Activated CD4-positive, alpha-beta T cell treated with anti-CD3 and anti-CD28 coated beads for 24 hours (primary cell): ENCODE data around the gene ASB12.
A peak's percentile ranks its signal among the peaks of the same experiment; 100 is the strongest.
"Not testable (repeated sequence)": the region's sequence is repeated elsewhere in the genome, so short reads cannot be mapped to it uniquely, and the experiment has no call there.

Source experiments
- DNase-seq, 2 donors: peaks; one replicate each; pipeline ENCODE4 v3.0.0-alpha.2; 2020; ENCODE audit warnings: low read depth in 2 of 2

ASB12 gene, protein sequence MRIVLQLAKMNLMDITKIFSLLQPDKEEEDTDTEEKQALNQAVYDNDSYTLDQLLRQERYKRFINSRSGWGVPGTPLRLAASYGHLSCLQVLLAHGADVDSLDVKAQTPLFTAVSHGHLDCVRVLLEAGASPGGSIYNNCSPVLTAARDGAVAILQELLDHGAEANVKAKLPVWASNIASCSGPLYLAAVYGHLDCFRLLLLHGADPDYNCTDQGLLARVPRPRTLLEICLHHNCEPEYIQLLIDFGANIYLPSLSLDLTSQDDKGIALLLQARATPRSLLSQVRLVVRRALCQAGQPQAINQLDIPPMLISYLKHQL

DNA sequence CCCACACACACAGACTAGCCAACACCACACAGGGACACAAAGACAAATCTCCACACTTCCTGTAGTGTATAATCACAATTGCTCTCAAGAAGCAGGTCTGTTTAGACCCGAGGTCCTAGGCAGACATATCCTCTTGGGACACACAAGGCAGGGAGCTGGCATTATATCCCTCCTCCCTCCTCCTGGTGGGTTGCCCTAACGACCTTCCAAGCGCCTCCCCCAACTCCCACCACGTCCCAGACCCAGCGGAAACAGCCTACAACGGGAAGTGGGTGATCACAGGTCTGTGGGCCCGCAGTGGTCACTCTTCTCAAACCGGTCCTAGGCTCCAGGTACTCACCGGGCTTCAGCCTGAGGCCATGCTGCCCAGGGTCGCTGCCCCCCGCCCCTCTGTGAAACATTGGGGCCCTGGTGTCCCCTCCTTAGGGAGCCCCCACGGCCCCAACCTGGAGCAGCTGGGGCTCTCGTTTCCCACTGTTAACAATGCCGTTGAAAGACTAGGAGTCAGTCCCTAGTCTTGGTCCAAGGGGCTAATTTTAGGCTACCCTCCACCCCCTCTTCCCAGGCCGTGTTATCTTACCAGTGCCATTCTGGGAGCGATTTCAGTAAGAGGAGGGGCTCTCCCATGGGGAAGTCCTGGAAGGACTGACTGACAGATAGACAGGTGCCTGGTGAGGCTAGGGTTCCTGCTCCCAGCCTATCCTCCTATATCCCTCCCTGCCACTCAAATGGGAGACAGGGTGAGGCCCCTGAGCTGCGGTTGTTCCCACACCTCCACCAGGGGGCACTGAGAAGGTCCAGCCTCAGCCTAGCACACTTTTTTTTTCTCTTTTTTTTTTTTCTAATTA lies at the start of gene ASB12:
Gene ASB12 (minus strand): TSS at position 485 of the 848 bp plus-strand sequence. CDS start 4,957 bp downstream, outside the sequence.
- DNase-seq: no peak

DNA sequence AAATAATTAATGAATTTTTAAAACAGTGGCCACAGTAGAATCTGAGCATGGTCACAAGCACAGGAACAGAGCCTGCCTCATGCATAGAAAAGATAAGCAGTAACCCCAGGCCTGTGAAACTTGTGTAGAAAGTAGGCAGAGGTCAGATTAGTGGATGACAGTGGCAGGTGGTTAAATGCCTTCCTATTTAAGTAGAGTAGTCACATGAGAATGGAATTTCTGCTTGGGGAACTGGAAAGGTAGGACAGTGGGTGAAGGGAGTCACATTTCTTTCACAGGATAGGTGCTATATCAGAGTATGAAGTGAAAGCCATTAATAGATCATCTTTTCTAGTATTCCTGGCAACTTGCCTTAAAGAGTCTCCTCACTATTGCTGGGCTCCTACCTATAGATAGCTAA lies 34.9 kb upstream of the ASB12 start:
- DNase-seq: no peak

DNA sequence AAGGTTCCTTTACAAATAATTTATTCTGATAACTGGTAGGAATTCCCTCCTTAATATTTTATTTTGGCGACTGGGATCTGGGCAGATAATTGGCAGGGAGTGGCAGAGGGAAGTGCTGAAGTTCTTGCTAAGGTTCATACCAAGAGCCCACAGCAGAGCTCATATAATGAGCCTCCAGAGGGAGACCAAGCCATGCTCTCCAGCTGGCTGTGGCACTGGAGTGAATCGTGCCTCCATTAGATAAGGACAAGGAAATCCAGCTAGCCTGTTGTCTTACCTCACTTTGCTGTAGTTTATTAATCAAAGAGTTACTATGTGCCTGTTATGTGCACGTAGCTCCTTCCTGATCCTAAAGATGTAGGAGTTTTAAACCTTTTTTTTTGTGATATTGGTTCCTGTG lies 1.3 kb downstream of the ASB12 start:
- no peak for DNase-seq

DNA sequence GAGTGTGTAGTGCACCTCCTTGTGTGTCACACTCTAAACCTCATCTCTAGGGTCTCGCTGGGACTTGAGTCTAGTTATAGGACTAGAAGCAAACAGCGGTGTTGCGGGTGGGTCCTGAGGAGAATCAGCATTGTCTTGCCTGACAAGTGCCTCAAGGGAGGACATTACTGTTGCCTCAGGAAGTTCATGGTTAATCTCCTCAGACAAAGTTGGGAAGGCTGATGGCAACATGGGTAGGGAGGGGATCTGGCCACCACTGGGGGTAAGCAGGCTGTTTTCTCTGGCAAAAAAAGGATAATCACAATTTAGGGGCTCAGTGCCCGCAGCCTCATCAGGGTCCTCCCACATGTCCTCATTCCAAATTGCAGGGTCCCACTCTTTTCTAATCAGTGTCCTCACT lies 12.4 kb downstream of the ASB12 start:
- no peak for DNase-seq

DNA sequence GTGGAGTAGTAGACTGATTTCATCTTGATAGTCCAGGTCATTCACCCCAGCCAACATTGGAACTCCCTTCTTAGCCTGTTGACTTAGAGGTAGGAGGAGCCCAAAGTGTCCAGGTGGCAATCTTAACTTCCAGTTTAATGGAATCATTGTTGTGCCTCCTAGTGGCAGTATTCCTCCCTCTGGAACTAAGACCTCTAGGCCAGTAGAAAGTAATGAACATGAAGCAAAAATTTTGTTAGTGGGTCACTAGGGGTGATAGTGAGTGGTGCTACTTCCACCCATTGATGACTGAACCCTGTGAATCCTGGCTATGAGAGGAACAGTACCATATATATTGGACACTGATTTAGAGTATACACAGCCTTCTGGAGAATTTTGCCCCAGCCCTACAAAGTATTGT lies 16.4 kb downstream of the ASB12 start:
- not testable (repeated sequence) for DNase-seq

DNA sequence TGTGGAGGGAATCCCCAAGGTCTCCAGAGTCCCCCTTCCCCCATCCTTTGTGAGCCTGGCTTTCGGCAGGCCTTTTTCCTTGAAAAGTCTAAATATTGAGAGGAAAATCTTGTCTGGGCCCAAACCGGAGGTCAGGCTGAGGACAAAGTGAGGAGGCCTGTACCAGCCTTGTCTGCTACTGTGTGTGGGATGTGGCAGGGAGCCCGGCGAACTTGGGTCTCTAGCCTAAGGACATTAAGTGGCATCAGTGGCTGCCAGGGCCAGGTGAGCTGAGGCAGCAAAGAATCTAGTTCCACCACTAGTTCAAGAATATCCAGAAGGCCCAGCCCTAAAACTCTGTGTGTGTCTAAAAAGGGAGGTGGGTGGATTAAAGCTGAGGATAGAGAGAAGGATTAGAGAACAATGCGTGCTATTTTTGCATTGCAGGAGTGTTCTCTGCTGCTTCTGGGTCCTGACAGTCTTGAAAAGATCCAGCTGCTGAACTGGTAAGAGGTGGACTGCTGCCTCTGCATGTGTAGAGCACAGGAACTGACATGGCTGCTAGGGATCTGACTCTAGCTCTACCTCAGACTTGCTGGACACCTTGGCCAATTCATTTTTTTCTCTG lies 23.7 kb downstream of the ASB12 start:
- no peak for DNase-seq

DNA sequence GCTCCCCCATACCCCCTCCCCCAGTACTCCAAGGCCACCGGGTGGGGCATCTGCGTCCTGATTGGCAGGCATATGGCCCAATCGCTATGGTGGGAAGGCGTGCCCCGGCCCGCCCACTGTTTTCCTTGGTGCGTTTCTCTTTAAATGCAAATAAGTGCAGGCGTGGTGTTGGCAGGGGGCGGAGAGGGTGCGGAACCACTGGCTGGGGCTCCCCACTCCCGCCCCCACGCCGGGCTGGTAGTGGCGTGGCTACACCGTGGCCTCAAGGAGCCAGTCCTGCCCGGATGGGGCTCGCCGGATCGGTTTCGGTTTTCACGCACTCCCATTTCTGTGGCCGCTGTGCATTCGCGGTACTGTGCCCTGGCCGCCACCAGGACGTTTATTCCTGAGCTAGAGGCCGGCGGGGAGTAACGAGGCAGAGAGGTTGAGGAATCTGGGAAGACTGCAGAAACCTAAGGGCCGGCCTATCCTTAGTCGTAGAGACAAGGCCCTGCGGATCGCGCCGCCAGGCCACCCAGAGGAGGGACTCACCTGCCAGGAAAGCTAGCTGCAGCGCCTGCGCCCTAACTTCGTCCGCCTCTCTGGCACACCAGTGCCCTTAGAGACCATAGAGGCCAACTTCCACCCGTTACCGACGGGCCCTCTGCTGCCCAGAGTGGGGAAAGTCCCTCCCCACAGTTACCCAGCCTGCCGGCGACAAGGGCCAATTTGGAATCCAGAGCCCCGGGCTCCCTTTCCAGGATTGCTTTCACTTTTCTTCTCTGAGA lies 24.5 kb downstream of the ASB12 start:
- DNase-seq: peak; percentile 71 to 78

DNA sequence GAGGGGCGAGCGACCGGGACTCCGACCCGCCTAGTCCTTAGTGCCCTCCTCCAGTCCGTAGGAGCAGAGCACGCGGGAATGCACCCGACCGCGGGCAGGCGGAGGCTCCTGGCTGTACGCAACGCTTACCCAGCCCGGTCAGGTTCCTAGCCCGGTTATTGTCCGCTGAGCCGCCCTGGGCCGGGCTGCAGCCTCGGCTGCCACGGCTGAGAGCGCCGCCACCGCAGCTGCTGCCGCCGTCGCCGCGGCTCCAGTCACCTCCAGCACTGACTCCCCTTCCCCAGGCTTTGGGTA lies 25.0 kb downstream of the ASB12 start, which contains the start of gene AMER1:
Gene AMER1 (minus strand): TSS at position 268 of the 294 bp plus-strand sequence. CDS start 12,422 bp downstream, outside the sequence.
- peak in 1 of 2 donors; percentile 1 for DNase-seq

DNA sequence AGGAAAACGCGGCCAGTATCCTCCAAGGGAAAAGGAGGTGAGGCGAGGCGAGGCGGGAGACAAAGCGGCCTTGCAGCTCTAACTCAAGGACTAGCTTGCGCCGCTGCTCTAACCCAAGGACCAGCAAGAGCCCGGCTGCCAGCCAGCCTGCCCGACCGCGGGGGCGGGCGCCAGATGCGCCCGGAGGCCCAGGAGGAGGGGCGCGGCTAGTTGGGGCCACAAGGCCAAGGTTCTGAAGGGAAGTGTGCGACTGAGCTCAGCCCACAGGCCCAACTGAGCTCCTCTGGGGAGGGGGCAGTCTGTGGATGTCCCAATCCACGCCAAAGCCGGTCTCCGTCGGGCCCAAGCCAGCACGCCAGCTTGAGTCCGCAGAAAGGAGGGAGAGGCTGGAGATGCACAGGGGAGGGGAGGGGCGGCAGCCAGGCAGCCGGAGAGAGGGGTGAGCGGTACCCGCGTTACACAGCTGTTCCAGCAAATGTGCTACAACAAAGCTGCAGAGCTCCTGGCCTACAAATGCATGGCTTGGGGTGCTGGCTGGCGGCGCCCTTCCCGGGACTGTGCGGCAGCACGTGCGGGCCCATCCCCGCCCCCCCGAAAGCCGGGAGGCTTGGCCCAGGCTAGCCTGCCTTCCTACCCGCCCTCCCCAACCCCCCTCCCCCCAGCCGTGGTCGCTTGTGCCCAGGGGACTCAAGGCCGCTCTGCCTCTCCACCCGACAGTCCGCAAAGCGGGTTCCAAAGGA lies 25.5 kb downstream of the ASB12 start:
- peak in 1 of 2 donors; percentile 0 for DNase-seq

DNA sequence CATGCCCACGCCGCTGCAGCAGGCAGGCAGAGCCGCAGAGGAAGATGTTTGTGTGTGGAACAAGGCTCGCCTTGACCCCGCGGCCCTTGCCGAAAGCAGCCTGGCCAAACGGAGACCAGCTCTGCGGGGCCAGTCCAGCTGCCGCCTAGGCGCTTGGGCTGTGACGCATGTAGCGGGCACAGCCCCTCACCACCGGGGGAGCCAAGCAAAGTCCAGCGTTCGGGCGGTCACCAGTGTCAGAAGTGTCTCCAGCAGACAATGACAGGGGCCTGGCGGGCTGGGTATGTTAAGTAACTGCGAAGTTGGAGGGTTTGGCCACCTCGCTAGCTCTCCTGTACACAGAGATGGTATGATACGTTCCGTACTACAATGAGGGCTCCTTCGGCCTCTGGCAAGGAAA lies 26.2 kb downstream of the ASB12 start:
- no peak for DNase-seq

DNA sequence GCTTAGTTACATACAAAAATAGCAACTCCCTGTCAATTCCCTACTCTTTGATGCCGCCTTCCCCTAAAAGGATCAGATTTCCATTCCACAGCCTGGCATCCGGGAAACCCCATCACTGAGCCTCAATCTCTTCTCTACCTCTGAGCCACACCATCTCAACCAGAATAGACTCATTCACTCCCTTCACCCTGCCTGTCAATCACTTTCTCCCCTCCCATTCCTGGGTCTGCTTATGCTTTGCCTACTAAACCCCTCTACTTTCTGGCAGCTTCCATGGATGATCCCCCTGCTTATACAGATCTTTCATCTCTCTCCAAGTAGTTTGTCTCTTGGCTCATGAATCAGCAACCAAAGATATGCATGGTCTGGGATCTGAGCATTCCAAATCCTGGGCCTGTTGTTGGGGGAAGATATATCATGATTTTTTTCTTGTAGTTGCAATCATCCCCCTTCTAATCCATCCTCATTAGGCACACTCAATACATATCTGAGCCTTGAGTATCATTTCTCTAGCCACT lies 27.5 kb downstream of the ASB12 start:
- DNase-seq: no peak

DNA sequence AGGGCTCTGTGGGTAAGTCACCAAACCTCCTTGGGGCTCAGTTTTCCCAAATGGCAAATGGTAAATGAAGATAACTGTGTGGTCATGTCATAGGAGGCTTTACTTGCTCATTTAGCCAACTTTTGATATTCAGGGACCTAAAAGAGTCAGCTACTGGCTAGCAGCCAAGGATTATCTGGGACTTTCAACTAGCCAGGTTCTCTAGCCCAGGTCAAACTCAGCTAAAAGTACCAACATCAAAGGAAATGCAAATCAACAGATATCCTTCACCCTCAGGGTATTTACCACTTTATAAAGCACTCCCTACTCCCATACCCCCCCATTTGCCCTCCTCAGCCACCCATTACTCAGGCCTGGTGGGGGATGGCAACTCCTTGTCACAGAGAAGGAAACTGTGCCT lies 32.4 kb downstream of the ASB12 start:
- no peak for DNase-seq

DNA sequence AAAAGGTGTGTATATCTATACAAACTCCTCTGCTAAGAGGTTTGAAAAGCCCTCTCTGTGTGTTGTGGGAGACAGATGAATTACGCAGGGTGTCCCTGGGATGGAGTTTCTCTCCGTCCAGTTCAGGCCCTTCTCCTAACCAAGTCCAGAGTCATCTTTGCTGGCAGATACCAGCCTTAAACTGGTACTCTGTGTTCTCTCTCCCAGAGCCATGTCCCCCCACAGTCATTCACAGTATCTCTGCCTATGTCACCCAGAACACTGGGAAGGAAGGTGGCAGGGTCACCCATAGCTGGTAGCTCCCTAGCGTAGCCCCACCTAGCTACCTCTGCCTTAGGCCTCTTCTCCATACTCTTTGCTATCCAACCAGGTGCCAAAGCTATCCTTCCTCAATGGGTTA lies 33.8 kb downstream of the ASB12 start:
- no peak for DNase-seq

DNA sequence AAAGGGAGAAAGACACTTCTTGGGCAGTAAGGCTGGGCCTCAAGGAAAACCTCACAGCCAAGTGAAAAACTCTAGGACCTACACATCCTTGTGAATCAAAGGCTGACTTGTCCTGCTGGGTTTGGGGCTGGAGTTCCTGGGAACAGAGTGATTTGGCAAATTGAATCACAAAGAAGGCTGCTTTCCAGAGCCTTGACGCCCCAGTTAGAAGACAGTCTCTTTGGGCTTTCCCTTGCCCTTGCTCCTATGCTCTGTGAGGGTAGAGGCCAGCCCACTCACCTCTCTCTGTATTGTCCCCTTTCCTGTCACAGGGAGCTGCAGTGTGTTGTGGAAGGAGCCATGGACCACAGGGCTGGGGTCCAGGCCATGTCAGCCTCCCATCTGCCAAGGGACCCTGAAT lies 34.5 kb downstream of the ASB12 start:
- DNase-seq: no peak

DNA sequence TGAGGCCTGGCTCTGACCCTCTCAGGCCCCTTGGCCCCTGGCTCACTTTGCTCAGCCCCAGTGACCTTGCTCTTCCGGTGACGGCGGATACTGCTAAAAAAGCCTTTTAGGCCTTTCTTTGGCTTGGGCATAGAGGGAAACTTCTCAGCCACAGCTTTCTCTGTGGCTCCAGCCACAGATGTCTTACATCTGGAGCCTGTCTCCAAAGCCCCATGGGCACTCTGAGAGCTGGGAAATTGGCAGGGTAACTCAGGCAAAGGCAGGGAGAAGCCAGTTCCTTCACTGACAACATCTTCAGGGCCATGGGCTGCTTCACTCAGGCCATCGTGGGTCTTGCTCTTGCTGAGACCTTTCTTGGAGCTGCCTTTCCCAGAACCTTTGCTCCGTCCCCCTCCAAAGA lies 37.7 kb downstream of the ASB12 start:
- no peak for DNase-seq

DNA sequence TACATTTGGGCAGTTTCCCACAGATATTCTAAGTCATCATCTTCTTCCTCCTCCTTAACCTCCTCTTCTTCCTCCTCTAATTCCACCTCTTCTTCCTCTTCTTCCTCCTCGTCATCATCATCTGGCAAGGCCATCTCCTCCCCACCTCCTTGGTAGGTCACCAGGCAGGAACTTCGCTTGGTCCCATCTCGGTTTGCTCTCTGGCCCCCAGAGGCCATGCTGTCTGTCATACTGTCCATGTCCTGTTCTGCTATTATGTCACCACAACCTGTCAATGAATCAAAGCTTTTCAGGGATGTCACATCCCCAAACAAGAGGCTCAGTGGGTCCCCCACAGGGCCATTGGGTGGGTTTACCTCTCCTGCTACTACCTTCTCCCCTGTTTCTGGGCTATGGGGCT lies 38.4 kb downstream of the ASB12 start:
- DNase-seq: no peak

DNA sequence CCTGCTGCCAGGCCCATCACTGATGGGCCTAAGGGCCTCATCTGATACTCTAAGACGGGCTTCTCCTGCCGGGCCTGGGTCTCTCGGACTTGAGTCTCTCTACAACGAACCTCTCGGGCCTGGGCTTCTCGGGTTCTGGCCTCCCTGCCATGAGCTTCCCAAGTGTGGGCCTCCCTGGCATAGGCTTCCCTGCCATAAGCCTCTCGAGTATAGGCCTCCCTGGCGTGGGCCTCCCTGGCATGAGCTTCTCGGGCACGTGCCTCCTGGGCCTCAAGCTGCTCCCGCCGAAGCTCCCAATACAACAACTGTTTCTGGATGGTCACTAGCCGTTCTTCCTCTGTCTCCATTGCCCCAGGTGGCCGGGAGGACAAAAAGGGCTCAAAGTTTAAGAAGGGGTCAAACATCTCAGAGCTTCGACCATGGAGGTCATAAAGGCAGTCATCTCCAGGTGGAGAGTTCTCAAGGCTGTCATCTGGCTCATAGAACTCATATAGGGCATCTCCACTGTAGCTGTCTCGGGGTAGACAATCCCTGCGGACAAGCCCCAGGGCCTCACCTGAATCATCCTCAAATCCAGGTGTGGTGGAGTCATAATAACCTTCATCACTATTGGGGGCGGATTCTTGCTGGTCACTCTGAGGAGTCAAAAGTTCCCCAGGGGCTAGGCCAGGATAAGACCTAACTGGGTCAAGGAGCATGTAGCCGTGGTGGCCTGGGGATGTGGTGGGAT lies 39.0 kb downstream of the ASB12 start:
- DNase-seq: no peak

DNA sequence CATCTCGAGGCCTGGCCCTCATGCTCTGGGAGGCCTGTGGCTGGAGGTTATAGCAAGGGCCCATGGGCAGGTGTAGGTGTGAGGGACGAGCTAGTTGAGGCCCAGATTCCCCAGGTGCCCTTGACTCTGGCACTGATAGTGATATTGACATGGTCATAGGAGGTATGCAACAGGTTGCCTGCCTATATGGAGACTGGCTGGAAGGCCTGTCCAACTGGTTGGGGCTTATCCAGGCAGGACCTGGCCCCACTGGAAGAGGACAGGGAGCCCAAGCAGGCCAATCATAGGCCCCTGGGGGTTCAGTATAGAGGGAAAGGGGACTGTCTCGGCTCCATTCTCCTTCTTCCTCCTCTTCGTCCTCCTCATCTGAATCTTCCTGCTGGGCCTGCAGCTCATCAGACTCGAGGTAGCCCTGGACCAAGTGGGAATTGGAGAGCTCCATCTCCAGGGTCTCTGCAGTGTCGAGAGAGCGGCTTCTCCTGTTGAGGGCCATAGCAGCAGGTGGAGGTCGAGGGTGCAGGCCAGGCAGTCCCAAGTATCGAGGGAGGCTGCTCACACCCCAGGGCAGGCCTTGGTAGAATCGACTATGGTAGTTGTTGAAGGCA lies 40.2 kb downstream of the ASB12 start:
- no peak for DNase-seq

DNA sequence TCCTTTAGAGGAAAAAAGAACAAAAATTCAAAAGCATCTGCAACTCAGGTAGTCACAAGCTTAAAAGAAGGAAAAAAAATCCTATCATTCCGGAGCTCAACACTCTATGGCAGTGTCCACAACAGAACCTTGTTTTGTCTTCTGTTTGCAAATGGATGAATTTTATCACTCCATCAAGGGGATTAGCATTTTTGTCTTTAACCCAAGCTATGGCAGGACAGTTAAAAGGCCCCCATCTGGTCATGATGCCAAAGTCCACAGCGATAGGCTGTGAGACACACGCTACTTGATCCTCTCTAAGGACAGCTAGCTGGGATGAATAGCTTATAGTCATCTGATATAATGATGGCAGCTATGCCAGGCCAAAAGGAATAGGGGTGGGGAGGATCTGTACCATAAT lies 41.5 kb downstream of the ASB12 start:
- DNase-seq: no peak

DNA sequence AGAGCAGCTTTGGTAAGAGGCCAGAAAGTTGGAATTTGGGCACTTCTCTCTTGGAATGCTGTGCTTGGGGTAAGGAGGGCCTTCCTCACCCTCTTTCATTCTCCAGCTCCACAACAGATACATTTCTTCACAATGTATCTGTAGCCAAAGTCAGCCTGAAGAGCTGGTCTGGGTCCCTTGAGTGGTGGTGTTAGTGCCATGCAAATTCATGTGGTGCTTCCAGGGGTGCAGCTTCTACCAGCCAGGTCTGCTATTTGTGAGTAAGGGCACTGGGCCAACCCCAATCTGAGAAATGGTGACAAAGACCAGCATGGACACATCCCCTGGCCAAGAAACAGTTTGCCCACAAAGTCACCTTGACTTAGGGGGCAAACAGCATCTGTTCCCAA lies 42.7 kb downstream of the ASB12 start:
- DNase-seq: no peak
